T-helper 1 cell treated with Interleukin-12 subunit alpha and Interleukin-12 subunit beta and Interleukin-4 antibody, amounts not matched to agents 30 ng/mL and 1 ng/mL, for 36 hours (primary cell): Measurements from ENCODE around the gene TMC2. TPM values are rescaled to one million over a fixed set of nuclear protein-coding genes. Genes with fewer than 3 reads are reported as not detected.

Source experiments
- intact Hi-C: fragments of 100-400 bp; cut with micrococcal nuclease; formaldehyde crosslinking; loops from one replicate; pipeline ENCODE4 v1.15.1; 2024
- total RNA-seq: library from RNA; stranded (reverse); gene quantifications from 2 replicates; pipeline ENCODE4 v1.2.3, GENCODE V29; 2022

TMC2 gene
- total RNA-seq, 1 donor from 2014 or later = not detected

- intact Hi-C loops = no loop called here
Measured at GRCh38 chr20:2619337-2619736, 83.0 kb downstream of the TMC2 start.

- intact Hi-C loops = no loop called here
Measured at GRCh38 chr20:2619961-2620595, 83.7 kb downstream of the TMC2 start.

- intact Hi-C loops = no loop called here
Measured at GRCh38 chr20:2624190-2624589, 87.8 kb downstream of the TMC2 start.

GRCh38 chr20:2625062-2625461 is 88.7 kb downstream of the TMC2 start:
- intact Hi-C loops = no loop called here

GRCh38 chr20:2626853-2627541 is 90.6 kb downstream of the TMC2 start:
- intact Hi-C loops = no loop called here

- intact Hi-C loops = no loop called here
Measured at GRCh38 chr20:2631228-2631627, 94.9 kb downstream of the TMC2 start.

- intact Hi-C loops = no loop called here
Measured at GRCh38 chr20:2633381-2633780, 97.0 kb downstream of the TMC2 start.

GRCh38 chr20:2637246-2637645 is 100.9 kb downstream of the TMC2 start:
- intact Hi-C loops = no loop called here

- intact Hi-C loops = no loop called here
Measured at GRCh38 chr20:2640260-2640659, 103.9 kb downstream of the TMC2 start.

- intact Hi-C loops = no loop called here
Measured at GRCh38 chr20:2640899-2641298, 104.5 kb downstream of the TMC2 start.

- intact Hi-C loops = no loop called here
Measured at GRCh38 chr20:2643708-2644107, 107.3 kb downstream of the TMC2 start.

GRCh38 chr20:2651772-2652723 is 115.7 kb downstream of the TMC2 start, which contains the start of gene NOP56:
NOP56 (plus strand) TSS chr20:2652632; CDS start chr20:2652661, 29 bp downstream.
- intact Hi-C loops = loop anchor here (1.0 to 5.0 kb wide), 10 partner anchors 12 to 1185 kb away; partner anchors contain the start of genes DNAAF9, IDH3B, LZTS3 and NSFL1C

- intact Hi-C loops = loop anchor here (1.0 to 5.0 kb wide), 10 partner anchors 11 to 1186 kb away; partner anchors contain the start of genes DNAAF9, IDH3B, LZTS3 and NSFL1C
Measured at GRCh38 chr20:2652724-2653555, 116.6 kb downstream of the TMC2 start.

GRCh38 chr20:2653556-2654383 is 117.4 kb downstream of the TMC2 start:
- intact Hi-C loops = loop anchor here (1.0 to 5.0 kb wide), 4 partner anchors 129 to 1187 kb away; partner anchors contain the start of genes DNAAF9, NSFL1C, PCED1A and VPS16

- intact Hi-C loops = loop anchor here (5.0 kb wide), 1 partner anchor 753 kb away; the partner anchor contains the start of gene DNAAF9
Measured at GRCh38 chr20:2654384-2654822, 118.0 kb downstream of the TMC2 start.

GRCh38 chr20:2654831-2655230 is 118.5 kb downstream of the TMC2 start:
- intact Hi-C loops = loop anchor here (5.0 kb wide), 1 partner anchor 752 kb away; the partner anchor contains the start of gene DNAAF9

GRCh38 chr20:2655331-2656116 is 119.2 kb downstream of the TMC2 start:
- intact Hi-C loops = no loop called here

GRCh38 chr20:2656471-2657117 is 120.2 kb downstream of the TMC2 start:
- intact Hi-C loops = no loop called here
